Stimulated activated CD8-positive, alpha-beta memory T cell treated with anti-CD3 and anti-CD28 coated beads, Interleukin-15, amount 100 ng/mL, for 1 hour (primary cell): ENCODE data around the gene MOB3A.

Experiments used
- DNase-seq: peaks from one replicate; pipeline ENCODE4 v3.0.0-alpha.2; 2020; ENCODE audit warnings: low read depth

MOB3A gene

GRCh38 chr19:2033115-2033824, 62.9 kb downstream of the MOB3A start:
- DNase-seq, result no peak

- DNase-seq, result no peak
Measured at GRCh38 chr19:2032296-2032941, 63.7 kb downstream of the MOB3A start.

- DNase-seq, result no peak
Measured at GRCh38 chr19:2027361-2027760, 68.8 kb downstream of the MOB3A start.

- no peak for DNase-seq
Measured at GRCh38 chr19:2026770-2027169, 69.4 kb downstream of the MOB3A start.

- no peak for DNase-seq
Measured at GRCh38 chr19:2022289-2022688, 73.8 kb downstream of the MOB3A start.

- no peak for DNase-seq
Measured at GRCh38 chr19:2021453-2022140, 74.5 kb downstream of the MOB3A start.
